Transverse colon (tissue), 4 donors: ENCODE results near the gene BTBD10.

Experiments used
- CTCF ChIP-seq, 5 experiments: fragments of 200-600 bp in 3 of 5; fragments of 450-650 bp in 2 of 5; sonication (generic) in 3 of 5; IDR thresholded peaks; 1 replicate in 2 of 5; 2 replicates in 3 of 5; pipeline ENCODE4 v1.5.1; 2016 to 2017; ENCODE audit warnings: antibody characterized with exemption in 5 of 5, inconsistent platforms in 3 of 5, mild to moderate bottlenecking in 2 of 5, moderate library complexity in 1 of 5
- EP300 ChIP-seq: sonication (generic); formaldehyde crosslinking; IDR thresholded peaks from one replicate; pipeline ENCODE4 v1.6.1; 2017; ENCODE audit warnings: antibody characterized with exemption, low read depth
- POLR2A ChIP-seq: fragments of 450-650 bp; IDR thresholded peaks from one replicate; pipeline ENCODE4 v1.6.1; 2016; ENCODE audit warnings: antibody characterized with exemption, mild to moderate bottlenecking, moderate library complexity
- POLR2AphosphoS5 ChIP-seq, 3 donors: sonication (generic); formaldehyde crosslinking; IDR thresholded peaks; one replicate each; pipeline ENCODE4 v1.6.1; 2016; ENCODE audit warnings: antibody characterized with exemption in 3 of 3

- TF ChIP-seq CTCF (IDR thresholded peaks at IDR 0.05) (no peak), POLR2AphosphoS5 (IDR thresholded peaks at IDR 0.05) (no peak), POLR2A (no peak), EP300 (no peak)
Measured at GRCh38 chr11:13434247-13435205, 28.5 kb downstream of the BTBD10 start.
